Lower lobe of right lung (tissue), 2 donors: ENCODE results near the gene MYO1C. TPM values are rescaled to one million over a fixed set of nuclear protein-coding genes. Genes with fewer than 3 reads are reported as not detected.
A peak's percentile ranks its signal among the peaks of the same experiment; 100 is the strongest.
"Not testable (repeated sequence)": the region's sequence is repeated elsewhere in the genome, so short reads cannot be mapped to it uniquely, and the experiment has no call there.

Experiments
- ATAC-seq, 2 donors: fragments of 200-7000 bp; cut with Tn5 transposase; one replicate each; pipeline ENCODE4 v1.9.1; 2020 to 2022; ENCODE audit warnings: mild to moderate bottlenecking in 2 of 2, moderate library complexity in 2 of 2
- DNase-seq: peaks from one replicate; pipeline ENCODE4 v3.0.0-alpha.2; 2020
- H3K27ac ChIP-seq: fragments of 200-600 bp; one replicate; pipeline ENCODE4 v1.8.0; 2022
- H3K27me3 ChIP-seq: fragments of 200-600 bp; one replicate; pipeline ENCODE4 v1.8.0; 2022; ENCODE audit warnings: low read depth
- H3K36me3 ChIP-seq: fragments of 200-600 bp; one replicate; pipeline ENCODE4 v1.8.0; 2022; ENCODE audit warnings: mild to moderate bottlenecking
- H3K4me1 ChIP-seq: fragments of 200-600 bp; one replicate; pipeline ENCODE4 v1.8.0; 2022
- H3K4me3 ChIP-seq: fragments of 200-600 bp; one replicate; pipeline ENCODE4 v1.8.0; 2022; ENCODE audit warnings: mild to moderate bottlenecking
- H3K9me3 ChIP-seq: fragments of 200-600 bp; one replicate; pipeline ENCODE4 v1.8.0; 2022
- CTCF ChIP-seq: fragments of 200-600 bp; IDR thresholded peaks from one replicate; pipeline ENCODE4 v1.8.0; 2022; ENCODE audit warnings: antibody characterized with exemption, mild to moderate bottlenecking
- intact Hi-C: fragments of 100-400 bp; cut with DNase I; formaldehyde crosslinking; loops from one replicate; pipeline ENCODE4 v1.11.0; 2022
- total RNA-seq: library from RNA; stranded (reverse); fragmentation: NEBNext Ultra II Directional; extraction: Animal tissue kit (Norgen Biotek cat#: 25700); gene quantifications from one replicate; pipeline ENCODE4 v1.2.1, GENCODE V29; 2021
- donor health status: DM: no; HTN: yes; CAD: no; lungs with severe emphysema.

The MYO1C gene
- total RNA-seq, 1 donor from 2014 or later, result 213 TPM

GRCh38 chr17:1420163-1420562, 72.3 kb downstream of the MYO1C start:
- Histone ChIP-seq H3K27me3 (no peaks in the 10 kb centered on the region), H3K4me3 (no peak overlapping the region), H3K36me3 (peaks cover 65% of the 10 kb centered on the region), H3K4me1 (peaks cover 11% of the 10 kb centered on the region), H3K9me3 (no peaks in the 10 kb centered on the region), H3K27ac (no peak overlapping the region)
- ATAC-seq (no peak), DNase-seq (no peak)
- intact Hi-C loops, result no loop called here
- TF ChIP-seq CTCF, result no peak

DNA sequence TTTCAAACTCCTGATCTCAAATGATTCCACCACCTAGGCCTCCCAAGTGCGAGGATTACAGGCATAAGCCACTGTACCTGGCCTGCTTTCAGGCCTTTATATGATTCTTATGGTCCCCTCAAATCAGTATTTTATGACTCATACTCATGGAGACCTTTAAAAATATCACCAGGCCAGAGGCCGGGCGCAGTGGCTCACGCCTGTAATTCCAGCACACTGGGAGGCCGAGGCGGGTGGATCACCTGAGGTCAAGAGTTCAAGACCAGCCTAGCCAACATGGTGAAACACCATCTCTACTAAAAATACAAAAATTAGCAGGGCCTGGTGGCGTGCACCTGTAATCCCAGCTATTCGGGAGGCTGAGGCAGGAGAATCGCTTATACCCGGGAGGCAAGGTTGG, 74.0 kb downstream of the MYO1C start:
- H3K9me3 ChIP-seq, DNase-seq, H3K27me3 ChIP-seq, ATAC-seq, H3K4me3 ChIP-seq, H3K27ac ChIP-seq, intact Hi-C loops, H3K4me1 ChIP-seq: not testable (repeated sequence)
- H3K36me3 ChIP-seq, result peaks cover 54% of the 10 kb centered on the region

DNA sequence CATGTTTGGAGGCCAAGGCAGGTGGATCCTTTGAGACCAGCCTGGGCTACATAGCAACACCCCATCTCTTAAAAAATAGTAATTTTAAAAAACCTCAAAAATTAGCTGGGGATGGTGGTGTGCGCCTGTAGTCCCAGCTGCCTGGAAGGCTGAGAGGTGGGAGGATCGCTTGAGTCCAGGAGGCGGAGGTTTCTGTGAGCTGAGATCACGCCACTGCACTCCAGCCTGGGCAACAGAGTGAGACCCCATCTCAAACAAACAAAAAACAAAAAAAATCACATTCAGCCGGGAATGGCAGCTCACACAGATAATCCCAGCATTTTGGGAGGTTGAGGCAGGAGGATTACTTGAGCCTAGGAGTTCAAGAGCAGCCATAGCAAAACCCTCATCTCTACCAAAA, 76.1 kb downstream of the MYO1C start:
- Histone ChIP-seq H3K27me3 (no peaks in the 10 kb centered on the region), H3K9me3 (no peaks in the 10 kb centered on the region), H3K4me3 (no peak overlapping the region), H3K4me1 (peaks cover 15% of the 10 kb centered on the region), H3K27ac (no peak overlapping the region), H3K36me3 (peaks cover 34% of the 10 kb centered on the region)
- no peak for DNase-seq
- no peak for ATAC-seq
- intact Hi-C loops, result no loop called here
- no peak for TF ChIP-seq CTCF

GRCh38 chr17:1414634-1415033, 77.9 kb downstream of the MYO1C start:
- DNase-seq (peak; percentile 29), ATAC-seq (no peak)
- Histone ChIP-seq H3K27ac (no peak overlapping the region), H3K27me3 (no peaks in the 10 kb centered on the region), H3K9me3 (no peaks in the 10 kb centered on the region), H3K36me3 (peaks cover 16% of the 10 kb centered on the region), H3K4me1 (peaks cover 15% of the 10 kb centered on the region), H3K4me3 (no peak overlapping the region)
- intact Hi-C loops, result no loop called here
- no peak for TF ChIP-seq CTCF

Other genes starting within 250 kb of the MYO1C start
- gene BHLHA9, start 222.2 kb downstream of the MYO1C start, total RNA-seq, result not detected
- not detected for gene TRARG1, start 213.0 kb downstream of the MYO1C start, total RNA-seq
- gene YWHAE, start 92.5 kb downstream of the MYO1C start, total RNA-seq, result 383 TPM
- 66.2 TPM for gene CRK, start 36.5 kb downstream of the MYO1C start, total RNA-seq
- gene INPP5K, start 23.9 kb upstream of the MYO1C start, total RNA-seq, result 57.9 TPM
- 71.3 TPM for gene PITPNA, start 70.1 kb upstream of the MYO1C start, total RNA-seq
- 44.6 TPM for gene SLC43A2, start 136.1 kb upstream of the MYO1C start, total RNA-seq
- 37.4 TPM for gene SCARF1, start 153.0 kb upstream of the MYO1C start, total RNA-seq
- gene RILP, start 157.2 kb upstream of the MYO1C start, total RNA-seq, result 41.5 TPM
- 280 TPM for gene PRPF8, start 192.2 kb upstream of the MYO1C start, total RNA-seq
- gene TLCD2, start 217.7 kb upstream of the MYO1C start, total RNA-seq, result 13.4 TPM
- gene WDR81, start 232.0 kb upstream of the MYO1C start, total RNA-seq, result 49.9 TPM